HEK293 (cell line): ENCODE data around the gene CLEC1A.

Experiments used
- PRDM1 ChIP-seq: fragments of 450-650 bp; formaldehyde crosslinking; IDR thresholded peaks from 2 replicates; pipeline ENCODE4; 2016; ENCODE audit warnings: missing biosample characterization, missing genetic modification characterization
- ZBTB21 ChIP-seq: fragments of 450-650 bp; formaldehyde crosslinking; IDR thresholded peaks from 2 replicates; pipeline ENCODE4 v1.5.1; 2017; ENCODE audit warnings: missing biosample characterization, missing genetic modification characterization
- ZNF133 ChIP-seq: fragments of 450-650 bp; formaldehyde crosslinking; IDR thresholded peaks from 2 replicates; pipeline ENCODE4 v1.5.1; 2016; ENCODE audit warnings: missing biosample characterization, missing genetic modification characterization
- ZNF157 ChIP-seq: fragments of 450-650 bp; formaldehyde crosslinking; IDR thresholded peaks from 2 replicates; pipeline ENCODE4 v1.5.1; 2016; ENCODE audit warnings: missing biosample characterization, missing genetic modification characterization
- ZNF335 ChIP-seq: fragments of 450-650 bp; formaldehyde crosslinking; conservative IDR thresholded peaks from 2 replicates; pipeline ENCODE4 v1.5.1; 2016; ENCODE audit warnings: missing biosample characterization, missing genetic modification characterization
- TF ChIP-seq, protein P1 (sequence below): fragments of 450-650 bp; formaldehyde crosslinking; IDR thresholded peaks from 2 replicates; pipeline ENCODE4 v1.5.1; 2016; ENCODE audit warnings: missing biosample characterization, missing genetic modification characterization
- TF ChIP-seq, protein P2 (sequence below): fragments of 450-650 bp; formaldehyde crosslinking; IDR thresholded peaks from 2 replicates; pipeline ENCODE4 v1.5.1; 2016; ENCODE audit warnings: missing biosample characterization, missing genetic modification characterization, low read depth
- TF ChIP-seq, protein P3 (sequence below): sonication (generic); formaldehyde crosslinking; IDR thresholded peaks from 2 replicates; pipeline ENCODE4 v1.8.1; 2022; ENCODE audit warnings: mild to moderate bottlenecking, moderate library complexity, missing genetic modification reagents

DNA sequence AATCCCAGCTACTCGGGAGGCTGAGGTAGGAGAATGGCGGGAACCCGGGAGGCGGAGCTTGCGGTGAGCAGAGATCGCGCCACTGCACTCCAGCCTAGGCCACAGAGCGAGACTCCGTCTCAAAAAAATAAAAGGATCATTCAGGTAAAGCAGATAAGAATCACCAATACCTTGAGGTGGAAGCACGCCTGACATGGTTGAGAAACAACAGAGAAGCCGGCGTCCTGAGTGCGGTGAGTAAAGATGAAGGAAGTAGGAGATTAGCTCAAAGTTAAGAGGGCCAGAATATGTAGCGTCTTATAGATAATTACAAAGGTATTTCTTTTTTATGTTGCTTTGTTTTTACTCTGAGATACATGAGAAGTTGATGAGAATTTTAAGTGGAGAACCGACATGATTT lies 16.5 kb upstream of the CLEC1A start:
- TF ChIP-seq, protein P1, sequence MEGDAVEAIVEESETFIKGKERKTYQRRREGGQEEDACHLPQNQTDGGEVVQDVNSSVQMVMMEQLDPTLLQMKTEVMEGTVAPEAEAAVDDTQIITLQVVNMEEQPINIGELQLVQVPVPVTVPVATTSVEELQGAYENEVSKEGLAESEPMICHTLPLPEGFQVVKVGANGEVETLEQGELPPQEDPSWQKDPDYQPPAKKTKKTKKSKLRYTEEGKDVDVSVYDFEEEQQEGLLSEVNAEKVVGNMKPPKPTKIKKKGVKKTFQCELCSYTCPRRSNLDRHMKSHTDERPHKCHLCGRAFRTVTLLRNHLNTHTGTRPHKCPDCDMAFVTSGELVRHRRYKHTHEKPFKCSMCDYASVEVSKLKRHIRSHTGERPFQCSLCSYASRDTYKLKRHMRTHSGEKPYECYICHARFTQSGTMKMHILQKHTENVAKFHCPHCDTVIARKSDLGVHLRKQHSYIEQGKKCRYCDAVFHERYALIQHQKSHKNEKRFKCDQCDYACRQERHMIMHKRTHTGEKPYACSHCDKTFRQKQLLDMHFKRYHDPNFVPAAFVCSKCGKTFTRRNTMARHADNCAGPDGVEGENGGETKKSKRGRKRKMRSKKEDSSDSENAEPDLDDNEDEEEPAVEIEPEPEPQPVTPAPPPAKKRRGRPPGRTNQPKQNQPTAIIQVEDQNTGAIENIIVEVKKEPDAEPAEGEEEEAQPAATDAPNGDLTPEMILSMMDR (tag by site-specific recombination): no peak
- TF ChIP-seq, protein P2, sequence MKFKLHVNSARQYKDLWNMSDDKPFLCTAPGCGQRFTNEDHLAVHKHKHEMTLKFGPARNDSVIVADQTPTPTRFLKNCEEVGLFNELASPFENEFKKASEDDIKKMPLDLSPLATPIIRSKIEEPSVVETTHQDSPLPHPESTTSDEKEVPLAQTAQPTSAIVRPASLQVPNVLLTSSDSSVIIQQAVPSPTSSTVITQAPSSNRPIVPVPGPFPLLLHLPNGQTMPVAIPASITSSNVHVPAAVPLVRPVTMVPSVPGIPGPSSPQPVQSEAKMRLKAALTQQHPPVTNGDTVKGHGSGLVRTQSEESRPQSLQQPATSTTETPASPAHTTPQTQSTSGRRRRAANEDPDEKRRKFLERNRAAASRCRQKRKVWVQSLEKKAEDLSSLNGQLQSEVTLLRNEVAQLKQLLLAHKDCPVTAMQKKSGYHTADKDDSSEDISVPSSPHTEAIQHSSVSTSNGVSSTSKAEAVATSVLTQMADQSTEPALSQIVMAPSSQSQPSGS (tag by site-specific recombination): no peak
- TF ChIP-seq PRDM1 (tag by site-specific recombination) (no peak), ZNF335 (tag by site-specific recombination) (no peak), ZNF157 (no peak), ZNF133 (tag by site-specific recombination) (no peak), ZBTB21 (tag by site-specific recombination) (no peak)
- TF ChIP-seq, protein P3, sequence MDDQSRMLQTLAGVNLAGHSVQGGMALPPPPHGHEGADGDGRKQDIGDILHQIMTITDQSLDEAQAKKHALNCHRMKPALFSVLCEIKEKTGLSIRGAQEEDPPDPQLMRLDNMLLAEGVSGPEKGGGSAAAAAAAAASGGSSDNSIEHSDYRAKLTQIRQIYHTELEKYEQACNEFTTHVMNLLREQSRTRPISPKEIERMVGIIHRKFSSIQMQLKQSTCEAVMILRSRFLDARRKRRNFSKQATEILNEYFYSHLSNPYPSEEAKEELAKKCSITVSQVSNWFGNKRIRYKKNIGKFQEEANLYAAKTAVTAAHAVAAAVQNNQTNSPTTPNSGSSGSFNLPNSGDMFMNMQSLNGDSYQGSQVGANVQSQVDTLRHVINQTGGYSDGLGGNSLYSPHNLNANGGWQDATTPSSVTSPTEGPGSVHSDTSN (CRISPR knock-in tag): no peak
